Measurements from ENCODE around the gene PRDM16. TPM values are rescaled to one million over a fixed set of nuclear protein-coding genes. Genes with fewer than 3 reads are reported as not detected.

The PRDM16 gene
- total RNA-seq, 4 donors from 2014 or later: 0.08 to 0.19 (median 0.12) TPM

DNA sequence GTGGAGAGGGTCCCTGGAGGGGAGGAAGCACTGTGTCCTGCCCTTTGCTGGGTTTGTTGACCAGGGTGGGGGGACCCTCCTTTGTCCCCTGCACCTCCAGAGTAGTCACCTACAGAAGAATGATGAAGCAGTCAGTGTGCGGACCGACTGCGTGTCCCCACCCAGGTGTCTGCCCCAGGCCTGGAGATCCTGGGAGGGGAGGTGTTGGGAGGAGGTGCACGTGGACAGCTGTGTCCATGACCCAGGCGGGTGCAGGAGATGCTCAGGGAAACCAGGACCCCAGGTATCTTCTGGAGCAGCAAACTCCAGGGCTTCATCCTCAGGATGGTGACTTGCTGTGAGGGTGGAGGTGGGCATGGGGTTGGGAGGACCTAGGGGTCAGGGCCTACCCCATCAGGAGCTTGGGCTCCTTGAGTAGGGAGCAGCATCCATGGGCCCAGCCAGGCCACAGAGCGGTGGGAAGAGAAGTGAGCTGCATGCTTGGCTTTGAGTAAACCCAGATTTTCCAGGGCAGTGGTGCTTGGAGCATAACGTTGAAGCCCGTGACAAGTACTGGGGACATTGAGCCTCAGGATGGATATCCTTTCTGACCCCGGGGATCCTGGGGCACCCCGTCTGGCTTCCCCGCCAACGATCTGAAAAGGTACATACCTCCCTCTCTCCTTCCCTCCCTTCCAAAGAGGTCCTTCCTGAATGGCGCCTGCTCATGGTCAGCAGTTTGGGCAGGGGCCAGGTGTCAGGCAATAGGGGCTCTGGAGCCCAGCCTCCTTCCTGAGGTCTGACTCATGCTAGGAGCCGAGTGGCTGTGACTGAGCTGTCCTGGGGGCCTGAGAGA, 34.1 kb upstream of the PRDM16 start:
- intact Hi-C loops (cut with DNase I): no loop called here
- no peaks in the 10 kb centered on the region for H3K36me3 ChIP-seq
- peaks cover 0 to 7% (median 0%) of the 10 kb centered on the region in 3 donors for H3K4me1 ChIP-seq
- peaks cover 0 to 80% (median 0%) of the 10 kb centered on the region in 4 donors for H3K27me3 ChIP-seq
- no peak overlapping the region for H3K4me3 ChIP-seq
- 66 to 80% methylated on average over 7 to 8 of the region's 14 CpGs for WGBS, 2 donors
- no peaks in the 10 kb centered on the region for H3K9me3 ChIP-seq
- H3K27ac ChIP-seq: no peak overlapping the region
- DNase-seq: no peak
- TF ChIP-seq POLR2A (IDR thresholded peaks at IDR 0.05): no peak
- TF ChIP-seq, protein P1, sequence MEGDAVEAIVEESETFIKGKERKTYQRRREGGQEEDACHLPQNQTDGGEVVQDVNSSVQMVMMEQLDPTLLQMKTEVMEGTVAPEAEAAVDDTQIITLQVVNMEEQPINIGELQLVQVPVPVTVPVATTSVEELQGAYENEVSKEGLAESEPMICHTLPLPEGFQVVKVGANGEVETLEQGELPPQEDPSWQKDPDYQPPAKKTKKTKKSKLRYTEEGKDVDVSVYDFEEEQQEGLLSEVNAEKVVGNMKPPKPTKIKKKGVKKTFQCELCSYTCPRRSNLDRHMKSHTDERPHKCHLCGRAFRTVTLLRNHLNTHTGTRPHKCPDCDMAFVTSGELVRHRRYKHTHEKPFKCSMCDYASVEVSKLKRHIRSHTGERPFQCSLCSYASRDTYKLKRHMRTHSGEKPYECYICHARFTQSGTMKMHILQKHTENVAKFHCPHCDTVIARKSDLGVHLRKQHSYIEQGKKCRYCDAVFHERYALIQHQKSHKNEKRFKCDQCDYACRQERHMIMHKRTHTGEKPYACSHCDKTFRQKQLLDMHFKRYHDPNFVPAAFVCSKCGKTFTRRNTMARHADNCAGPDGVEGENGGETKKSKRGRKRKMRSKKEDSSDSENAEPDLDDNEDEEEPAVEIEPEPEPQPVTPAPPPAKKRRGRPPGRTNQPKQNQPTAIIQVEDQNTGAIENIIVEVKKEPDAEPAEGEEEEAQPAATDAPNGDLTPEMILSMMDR (IDR thresholded peaks at IDR 0.05): no peak

DNA sequence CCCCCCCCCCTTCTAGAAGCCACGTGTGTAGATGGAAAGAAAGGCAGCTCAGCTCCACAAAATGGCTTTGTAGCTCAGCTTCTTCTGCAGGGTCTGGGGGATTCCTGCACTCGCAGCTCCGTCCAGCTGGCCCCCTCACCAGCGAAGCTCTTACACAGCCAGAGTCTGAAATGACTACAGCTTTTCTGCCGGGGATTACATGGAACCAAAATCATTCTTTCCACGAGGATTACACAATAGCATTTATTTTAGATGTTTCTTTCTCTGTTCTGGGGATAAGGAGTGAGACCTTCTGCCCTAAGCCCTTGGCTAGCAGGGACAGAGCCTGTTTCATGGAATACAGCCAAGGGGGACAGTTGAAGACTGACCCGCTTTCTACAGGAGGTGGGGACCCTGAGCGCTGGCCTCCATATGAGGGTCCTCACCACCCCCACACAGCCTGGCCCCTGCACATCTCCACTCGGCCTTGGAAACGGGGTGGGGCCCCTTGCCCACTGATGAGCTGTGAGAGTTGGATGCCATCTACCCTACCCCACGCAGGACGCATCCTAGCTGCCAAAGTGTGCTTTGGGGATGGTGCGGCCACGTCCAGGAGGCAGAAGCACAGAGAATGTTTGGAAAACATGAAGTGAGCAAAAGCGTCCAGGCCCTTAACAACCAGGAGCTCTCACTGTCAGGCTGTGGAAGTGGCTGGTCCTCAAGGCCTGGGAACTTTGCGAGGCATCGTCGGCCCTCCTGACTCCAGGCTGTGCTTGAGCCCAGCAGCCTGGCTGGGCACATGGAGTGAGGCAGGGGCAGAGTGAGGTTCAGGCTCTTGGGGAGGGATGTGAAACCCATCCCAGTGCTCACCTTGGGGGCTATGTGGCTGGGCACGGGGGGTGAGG, 33.2 kb upstream of the PRDM16 start:
- Histone ChIP-seq H3K36me3 (no peaks in the 10 kb centered on the region), H3K9me3 (no peaks in the 10 kb centered on the region), H3K27ac (no peak overlapping the region), H3K4me3 (no peak overlapping the region), H3K27me3 (peaks cover 0 to 73% (median 0%) of the 10 kb centered on the region in 4 donors), H3K4me1 (peaks cover 0 to 7% (median 0%) of the 10 kb centered on the region in 3 donors)
- no peak for DNase-seq
- TF ChIP-seq, protein P1 (IDR thresholded peaks at IDR 0.05): no peak
- TF ChIP-seq POLR2A (IDR thresholded peaks at IDR 0.05): no peak
- 56 to 69% methylated on average over 5 to 8 of the region's 19 CpGs for WGBS, 2 donors
- intact Hi-C loops (cut with DNase I): no loop called here

DNA sequence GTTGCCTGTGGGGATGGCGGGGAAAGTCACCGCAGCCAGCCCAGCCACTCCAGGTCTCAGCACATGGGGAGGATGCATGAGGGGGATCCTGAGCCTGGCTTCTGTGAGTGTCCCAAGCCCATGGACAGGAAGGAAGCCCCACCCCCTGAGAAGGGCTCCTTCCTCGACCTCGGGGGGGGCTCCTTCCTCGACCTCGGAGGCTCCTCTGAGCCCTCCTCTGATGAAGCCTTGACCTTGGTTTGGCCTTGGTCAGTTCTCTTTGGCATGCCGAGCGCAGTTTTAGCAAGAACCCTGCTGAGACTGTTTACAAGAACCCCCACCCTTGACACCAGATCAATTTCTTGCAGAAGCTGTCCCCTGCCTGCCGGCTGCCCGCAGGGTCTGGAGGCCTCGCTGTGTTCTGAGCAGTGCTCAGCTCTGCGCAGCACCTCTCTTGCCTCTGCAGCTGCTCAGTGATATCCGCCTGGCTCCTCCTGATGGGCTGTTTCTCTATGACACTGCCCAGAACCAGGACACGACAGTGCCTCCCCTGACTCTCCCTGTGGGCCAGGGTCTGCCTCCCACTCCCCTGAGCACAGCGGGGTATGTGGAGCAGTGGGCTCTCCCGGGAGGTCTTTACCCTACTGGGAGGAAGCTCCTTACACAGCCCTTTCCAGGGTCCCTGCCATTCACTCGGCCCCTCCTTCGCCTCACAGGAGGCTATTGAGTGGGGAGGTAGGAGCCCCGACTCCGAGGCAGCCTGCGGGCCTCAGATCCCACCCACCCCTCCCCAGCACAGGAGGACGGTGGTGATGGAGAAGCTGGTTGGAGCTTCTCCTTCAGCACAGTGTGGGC, 32.3 kb upstream of the PRDM16 start:
- intact Hi-C loops (cut with DNase I): no loop called here
- H3K9me3 ChIP-seq: no peaks in the 10 kb centered on the region
- 28 to 68% methylated on average over 9 of the region's 22 CpGs for WGBS, 2 donors
- no peaks in the 10 kb centered on the region for H3K36me3 ChIP-seq
- DNase-seq: no peak
- peaks cover 0 to 70% (median 0%) of the 10 kb centered on the region in 4 donors for H3K27me3 ChIP-seq
- no peak overlapping the region for H3K27ac ChIP-seq
- TF ChIP-seq POLR2A (IDR thresholded peaks at IDR 0.05): no peak
- TF ChIP-seq, protein P1 (IDR thresholded peaks at IDR 0.05): no peak
- H3K4me1 ChIP-seq: peaks cover 0 to 7% (median 0%) of the 10 kb centered on the region in 3 donors
- no peak overlapping the region for H3K4me3 ChIP-seq

DNA sequence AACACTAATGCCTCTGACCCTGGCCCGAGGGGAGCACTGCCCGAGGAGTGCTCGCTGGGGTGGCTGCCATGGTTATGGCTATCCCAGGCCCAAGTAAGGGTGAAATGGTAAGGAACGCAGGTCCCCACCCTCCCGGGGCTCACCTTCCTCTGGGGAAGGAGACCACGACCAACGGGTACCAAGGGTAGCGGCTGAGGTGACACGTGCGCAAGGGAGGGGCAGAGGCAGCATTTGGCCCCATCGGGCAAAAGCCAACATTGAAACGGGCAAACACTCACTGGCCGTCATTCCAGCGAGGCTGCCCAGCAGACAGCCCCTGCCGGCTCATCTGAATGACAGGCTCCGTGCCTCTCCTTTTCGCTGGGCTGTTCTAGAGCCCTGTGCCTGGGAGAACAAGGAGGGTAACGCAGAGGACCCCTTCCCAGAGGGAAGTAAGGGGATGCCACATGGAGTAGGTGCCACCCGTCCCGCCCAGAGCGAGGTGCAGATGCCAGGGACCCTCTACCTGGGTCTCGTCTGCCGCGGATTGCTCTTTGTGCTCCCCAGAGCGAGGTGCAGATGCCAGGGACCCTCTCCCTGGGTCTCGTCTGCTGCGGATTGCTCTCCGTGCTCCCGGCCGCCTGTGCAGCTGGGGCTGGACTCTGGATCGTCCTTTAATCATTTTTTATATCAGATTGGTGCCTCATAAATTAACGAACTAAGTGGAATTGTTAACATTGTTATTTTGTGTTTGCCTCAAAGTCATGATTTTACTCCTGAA, 31.5 kb upstream of the PRDM16 start:
- H3K4me3 ChIP-seq: no peak overlapping the region
- WGBS, 2 donors: 75 to 81% methylated on average over 12 to 23 of the region's 32 CpGs
- TF ChIP-seq, protein P1 (IDR thresholded peaks at IDR 0.05): no peak
- no peaks in the 10 kb centered on the region for H3K9me3 ChIP-seq
- H3K4me1 ChIP-seq: peaks cover 0 to 7% (median 0%) of the 10 kb centered on the region in 3 donors
- H3K36me3 ChIP-seq: no peaks in the 10 kb centered on the region
- no peak for DNase-seq
- peaks cover 0 to 70% (median 0%) of the 10 kb centered on the region in 4 donors for H3K27me3 ChIP-seq
- intact Hi-C loops (cut with DNase I): no loop called here
- H3K27ac ChIP-seq: no peak overlapping the region
